Effector memory CD4-positive, alpha-beta T cell (primary cell): ENCODE measurements around the gene FASLG.

Experiments used
- DNase-seq, 3 donors: peaks; one replicate each; pipeline ENCODE4 v3.0.0-alpha.2; 2020
- H3K27ac ChIP-seq: 2 replicates; pipeline ENCODE4 v1.7.0; 2013; ENCODE audit warnings: mild to moderate bottlenecking, low read length, moderate library complexity; ENCODE audit not compliant: insufficient read depth, poor library complexity, severe bottlenecking
- H3K27me3 ChIP-seq: replicated peaks from 2 replicates; pipeline ENCODE4 v1.7.0; 2013; ENCODE audit warnings: mild to moderate bottlenecking, low read length; ENCODE audit not compliant: insufficient read depth, control insufficient read depth, poor library complexity, severe bottlenecking
- H3K36me3 ChIP-seq: 2 replicates; pipeline ENCODE4 v1.7.0; 2013; ENCODE audit warnings: mild to moderate bottlenecking, low read length, moderate library complexity; ENCODE audit not compliant: control insufficient read depth, insufficient read depth
- H3K4me1 ChIP-seq: 2 replicates; pipeline ENCODE4 v1.7.0; 2013; ENCODE audit warnings: low read length, mild to moderate bottlenecking; ENCODE audit not compliant: control insufficient read depth, insufficient read depth, poor library complexity, severe bottlenecking
- H3K4me3 ChIP-seq: 2 replicates; pipeline ENCODE4 v1.7.0; 2013; ENCODE audit warnings: low read length, low read depth, mild to moderate bottlenecking; ENCODE audit not compliant: insufficient read depth, poor library complexity, severe bottlenecking
- H3K9me3 ChIP-seq: 2 replicates; pipeline ENCODE4 v1.7.0; 2013; ENCODE audit warnings: mild to moderate bottlenecking, low read length, moderate library complexity; ENCODE audit not compliant: control insufficient read depth

The FASLG gene

GRCh38 chr1:172627702-172628101, 31.2 kb upstream of the FASLG start:
- DNase-seq = no peak
- Histone ChIP-seq H3K9me3 (no peaks in the 10 kb centered on the region), H3K36me3 (no peaks in the 10 kb centered on the region), H3K4me1 (peaks cover 5% of the 10 kb centered on the region), H3K4me3 (no peak overlapping the region), H3K27me3 (no peaks in the 10 kb centered on the region), H3K27ac (no peak overlapping the region)

- Histone ChIP-seq H3K27me3 (no peaks in the 10 kb centered on the region), H3K27ac (no peak overlapping the region), H3K4me3 (no peak overlapping the region), H3K9me3 (no peaks in the 10 kb centered on the region), H3K36me3 (no peaks in the 10 kb centered on the region), H3K4me1 (peaks cover 5% of the 10 kb centered on the region)
- no peak for DNase-seq
Observed at GRCh38 chr1:172628401-172628800, 30.5 kb upstream of the FASLG start.

GRCh38 chr1:172629170-172629569, 29.7 kb upstream of the FASLG start:
- Histone ChIP-seq H3K9me3 (no peaks in the 10 kb centered on the region), H3K27ac (no peak overlapping the region), H3K36me3 (no peaks in the 10 kb centered on the region), H3K4me1 (peaks cover 5% of the 10 kb centered on the region), H3K4me3 (no peak overlapping the region), H3K27me3 (no peaks in the 10 kb centered on the region)
- no peak for DNase-seq

GRCh38 chr1:172629638-172630037, 29.3 kb upstream of the FASLG start:
- H3K4me3 ChIP-seq = no peak overlapping the region
- peaks cover 5% of the 10 kb centered on the region for H3K4me1 ChIP-seq

GRCh38 chr1:172630056-172630818, 28.7 kb upstream of the FASLG start:
- DNase-seq = no peak
- H3K4me1 ChIP-seq = peaks cover 5% of the 10 kb centered on the region
- no peak overlapping the region for H3K4me3 ChIP-seq
- no peaks in the 10 kb centered on the region for H3K27me3 ChIP-seq
- no peaks in the 10 kb centered on the region for H3K9me3 ChIP-seq
- H3K27ac ChIP-seq = no peak overlapping the region
- H3K36me3 ChIP-seq = no peaks in the 10 kb centered on the region

More at GRCh38 chr1:172629638-172630037, 29.3 kb upstream of the FASLG start:
- Histone ChIP-seq H3K27me3 (no peaks in the 10 kb centered on the region), H3K27ac (no peak overlapping the region), H3K36me3 (no peaks in the 10 kb centered on the region), H3K9me3 (no peaks in the 10 kb centered on the region)
- DNase-seq = no peak

- Histone ChIP-seq H3K36me3 (no peaks in the 10 kb centered on the region), H3K9me3 (no peaks in the 10 kb centered on the region), H3K27me3 (no peaks in the 10 kb centered on the region), H3K27ac (no peak overlapping the region), H3K4me1 (peaks cover 5% of the 10 kb centered on the region), H3K4me3 (no peak overlapping the region)
- no peak for DNase-seq
Observed at GRCh38 chr1:172630868-172631267, 28.0 kb upstream of the FASLG start.

GRCh38 chr1:172637522-172637921, 21.4 kb upstream of the FASLG start:
- DNase-seq = no peak
- Histone ChIP-seq H3K9me3 (no peaks in the 10 kb centered on the region), H3K4me1 (peaks cover 40% of the 10 kb centered on the region), H3K27ac (peak overlapping the region; percentile 61), H3K27me3 (no peaks in the 10 kb centered on the region), H3K4me3 (no peak overlapping the region), H3K36me3 (no peaks in the 10 kb centered on the region)

- no peaks in the 10 kb centered on the region for H3K27me3 ChIP-seq
- peak overlapping the region; percentile 1 for H3K4me3 ChIP-seq
- no peaks in the 10 kb centered on the region for H3K36me3 ChIP-seq
- H3K27ac ChIP-seq = peak overlapping the region; percentile 61
- H3K9me3 ChIP-seq = no peaks in the 10 kb centered on the region
- no peak for DNase-seq
- peaks cover 46% of the 10 kb centered on the region for H3K4me1 ChIP-seq
Observed at GRCh38 chr1:172638249-172638648, 20.7 kb upstream of the FASLG start.

GRCh38 chr1:172638885-172639831, 19.7 kb upstream of the FASLG start:
- Histone ChIP-seq H3K27me3 (no peaks in the 10 kb centered on the region), H3K36me3 (no peaks in the 10 kb centered on the region), H3K27ac (peak overlapping the region; percentile 61), H3K4me1 (peaks cover 55% of the 10 kb centered on the region), H3K4me3 (peak overlapping the region; percentile 1), H3K9me3 (no peaks in the 10 kb centered on the region)
- peak; percentile 39 to 59 (median 41) for DNase-seq

GRCh38 chr1:172640111-172640510, 18.8 kb upstream of the FASLG start:
- Histone ChIP-seq H3K4me1 (peaks cover 62% of the 10 kb centered on the region), H3K36me3 (no peaks in the 10 kb centered on the region), H3K27ac (peak overlapping the region; percentile 61)

More at GRCh38 chr1:172640111-172640510, 18.8 kb upstream of the FASLG start:
- Histone ChIP-seq H3K27me3 (no peaks in the 10 kb centered on the region), H3K9me3 (no peaks in the 10 kb centered on the region), H3K4me3 (no peak overlapping the region)
- no peak for DNase-seq
